HepG2 (cell line): Measurements from ENCODE around the gene SPATA13. TPM values are rescaled to one million over a fixed set of nuclear protein-coding genes. Genes with fewer than 3 reads are reported as not detected.

Experiments used
- AHR ChIP-seq: IDR thresholded peaks from 2 replicates; pipeline ENCODE4 v1.6.1; 2018; ENCODE audit warnings: missing genetic modification reagents, missing compliant biosample characterization
- FOXA3 ChIP-seq: IDR thresholded peaks from 2 replicates; pipeline ENCODE4 v1.6.1; 2016; ENCODE audit warnings: missing genetic modification reagents, missing compliant biosample characterization
- GPBP1L1 ChIP-seq: sonication (generic); formaldehyde crosslinking; IDR thresholded peaks from 2 replicates; pipeline ENCODE4 v1.5.0; 2020; ENCODE audit warnings: mild to moderate bottlenecking, missing genetic modification reagents
- GZF1 ChIP-seq: sonication (generic); formaldehyde crosslinking; IDR thresholded peaks from 2 replicates; pipeline ENCODE4 v1.5.1; 2020; ENCODE audit warnings: mild to moderate bottlenecking, missing genetic modification reagents
- KLF6 ChIP-seq: IDR thresholded peaks from 2 replicates; pipeline ENCODE4 v1.8.0; 2016; ENCODE audit warnings: missing biosample characterization, missing genetic modification reagents
- MAFK ChIP-seq, 2 experiments: IDR thresholded peaks in 1 of 2; conservative IDR thresholded peaks in 1 of 2; 2 replicates each; pipeline ENCODE4 v1.6.1; 2011; ENCODE audit warnings: improper control_type of control experiment in 2 of 2, low read length in 2 of 2
- MTF2 ChIP-seq: sonication (generic); formaldehyde crosslinking; IDR thresholded peaks from 2 replicates; pipeline ENCODE4 v1.5.0; 2020; ENCODE audit warnings: missing genetic modification reagents, borderline replicate concordance
- MYPOP ChIP-seq: sonication (generic); formaldehyde crosslinking; IDR thresholded peaks from 2 replicates; pipeline ENCODE4 v1.8.1; 2023; ENCODE audit warnings: mild to moderate bottlenecking, moderate library complexity, missing genetic modification reagents
- NAIF1 ChIP-seq: sonication (generic); formaldehyde crosslinking; IDR thresholded peaks from 2 replicates; pipeline ENCODE4 v1.5.0; 2020; ENCODE audit warnings: mild to moderate bottlenecking, missing genetic modification reagents, borderline replicate concordance
- NFIC ChIP-seq: IDR thresholded peaks from 2 replicates; pipeline ENCODE4 v1.6.1; 2012; ENCODE audit warnings: mild to moderate bottlenecking, low read length, inconsistent platforms
- RCOR2 ChIP-seq: IDR thresholded peaks from 2 replicates; pipeline ENCODE4 v1.6.1; 2016; ENCODE audit warnings: missing biosample characterization, missing genetic modification reagents
- RXRA ChIP-seq: sonication (generic); formaldehyde crosslinking; IDR thresholded peaks from 2 replicates; pipeline ENCODE4 v1.5.1; 2020; ENCODE audit warnings: missing genetic modification reagents
- SALL2 ChIP-seq: sonication (generic); formaldehyde crosslinking; IDR thresholded peaks from 2 replicates; pipeline ENCODE4 v1.8.1; 2023; ENCODE audit warnings: mild to moderate bottlenecking, missing genetic modification reagents, inconsistent platforms
- SP2 ChIP-seq: sonication (generic); formaldehyde crosslinking; IDR thresholded peaks from 2 replicates; pipeline ENCODE4 v1.5.1; 2020; ENCODE audit warnings: mild to moderate bottlenecking, missing genetic modification reagents
- ZBTB34 ChIP-seq: sonication (generic); formaldehyde crosslinking; IDR thresholded peaks from 2 replicates; pipeline ENCODE4 v1.8.0; 2022; ENCODE audit warnings: mild to moderate bottlenecking, missing genetic modification reagents
- ZBTB42 ChIP-seq: sonication (generic); formaldehyde crosslinking; IDR thresholded peaks from 2 replicates; pipeline ENCODE4 v1.5.0; 2020; ENCODE audit warnings: mild to moderate bottlenecking, missing genetic modification reagents
- ZBTB7B ChIP-seq: sonication (generic); formaldehyde crosslinking; IDR thresholded peaks from 2 replicates; pipeline ENCODE4 v1.4.0; 2020; ENCODE audit warnings: missing genetic modification reagents
- ZFY ChIP-seq: sonication (generic); formaldehyde crosslinking; IDR thresholded peaks from 2 replicates; pipeline ENCODE4 v1.4.0; 2020; ENCODE audit warnings: missing genetic modification reagents
- ZNF432 ChIP-seq: sonication (generic); formaldehyde crosslinking; IDR thresholded peaks from 2 replicates; pipeline ENCODE4 v1.5.0; 2020; ENCODE audit warnings: missing genetic modification reagents, mild to moderate bottlenecking, borderline replicate concordance
- ZNF460 ChIP-seq: sonication (generic); formaldehyde crosslinking; IDR thresholded peaks from 2 replicates; pipeline ENCODE4 v1.5.1; 2020; ENCODE audit warnings: missing genetic modification reagents, mild to moderate bottlenecking, borderline replicate concordance
- ZNF496 ChIP-seq: sonication (generic); formaldehyde crosslinking; IDR thresholded peaks from 2 replicates; pipeline ENCODE4 v1.8.1; 2023; ENCODE audit warnings: mild to moderate bottlenecking, moderate library complexity, missing genetic modification reagents; ENCODE audit not compliant: insufficient replicate concordance
- ZNF652 ChIP-seq: IDR thresholded peaks from 2 replicates; pipeline ENCODE4 v1.6.1; 2016; ENCODE audit warnings: low read depth, borderline replicate concordance
- polyA plus RNA-seq, 8 experiments: library from polyadenylated mRNA; depleted of rRNA in 3 of 8; stranded (reverse) in 7 of 8; unstranded in 1 of 8; fragments of >200 nt; fragmentation: Illumina TruSeq in 4 of 8; extraction: Trizol in 4 of 8; gene quantifications; 2 replicates each; pipeline versions ENCODE4 v1.2.1 to v1.2.3, GENCODE V29; 2011 to 2016; ENCODE audit warnings: low read depth in 4 of 8, missing spikeins in 1 of 8, mixed read lengths in 1 of 8; ENCODE audit not compliant: insufficient read depth in 1 of 8
- total RNA-seq, 5 experiments: library from RNA; depleted of rRNA; stranded (reverse); fragments of >200 nt; fragmentation: Illumina TruSeq; extraction: Trizol; gene quantifications; 2 replicates each; pipeline ENCODE4 v1.2.3, GENCODE V29; 2016; ENCODE audit warnings: low read depth in 1 of 5
- TF ChIP-seq, protein P1 (sequence below): sonication (generic); formaldehyde crosslinking; IDR thresholded peaks from 2 replicates; pipeline ENCODE4 v1.5.1; 2020; ENCODE audit warnings: missing genetic modification reagents, mild to moderate bottlenecking, borderline replicate concordance
- TF ChIP-seq, protein P2 (sequence below): sonication (generic); formaldehyde crosslinking; IDR thresholded peaks from 2 replicates; pipeline ENCODE4 v1.4.0; 2020; ENCODE audit warnings: missing genetic modification reagents

The SPATA13 gene
- total and polyA plus RNA-seq, 2 of the 13 experiments (the other 11 are each of a cell fraction or from before 2014, with no cell fraction given): 11.3 to 14.2 TPM

- no peak for TF ChIP-seq ZBTB34 (CRISPR knock-in tag)
- TF ChIP-seq GZF1: no peak
- no peak for TF ChIP-seq MAFK (conservative IDR thresholded peaks at IDR 0.05 in 1 of 2, IDR thresholded peaks at IDR 0.05 in 1 of 2; ENCODE audit: low read length in 2 of 2)
- no peak; the same call in 1 of the 2 replicates for TF ChIP-seq ZNF460 (CRISPR knock-in tag)
- peak; percentile 43; the same call in 1 of the 2 replicates for TF ChIP-seq ZFY (CRISPR knock-in tag)
- TF ChIP-seq, protein P1, sequence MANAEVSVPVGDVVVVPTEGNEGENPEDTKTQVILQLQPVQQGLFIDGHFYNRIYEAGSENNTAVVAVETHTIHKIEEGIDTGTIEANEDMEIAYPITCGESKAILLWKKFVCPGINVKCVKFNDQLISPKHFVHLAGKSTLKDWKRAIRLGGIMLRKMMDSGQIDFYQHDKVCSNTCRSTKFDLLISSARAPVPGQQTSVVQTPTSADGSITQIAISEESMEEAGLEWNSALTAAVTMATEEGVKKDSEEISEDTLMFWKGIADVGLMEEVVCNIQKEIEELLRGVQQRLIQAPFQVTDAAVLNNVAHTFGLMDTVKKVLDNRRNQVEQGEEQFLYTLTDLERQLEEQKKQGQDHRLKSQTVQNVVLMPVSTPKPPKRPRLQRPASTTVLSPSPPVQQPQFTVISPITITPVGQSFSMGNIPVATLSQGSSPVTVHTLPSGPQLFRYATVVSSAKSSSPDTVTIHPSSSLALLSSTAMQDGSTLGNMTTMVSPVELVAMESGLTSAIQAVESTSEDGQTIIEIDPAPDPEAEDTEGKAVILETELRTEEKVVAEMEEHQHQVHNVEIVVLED (CRISPR knock-in tag): no peak
- peak; percentile 54 for TF ChIP-seq RXRA (CRISPR knock-in tag)
- TF ChIP-seq ZBTB7B (CRISPR knock-in tag): peak; percentile 58; the same call in 1 of the 2 replicates
- TF ChIP-seq SP2: no peak
- no peak for TF ChIP-seq MYPOP (CRISPR knock-in tag)
- no peak for TF ChIP-seq ZNF652
- TF ChIP-seq, protein P2, sequence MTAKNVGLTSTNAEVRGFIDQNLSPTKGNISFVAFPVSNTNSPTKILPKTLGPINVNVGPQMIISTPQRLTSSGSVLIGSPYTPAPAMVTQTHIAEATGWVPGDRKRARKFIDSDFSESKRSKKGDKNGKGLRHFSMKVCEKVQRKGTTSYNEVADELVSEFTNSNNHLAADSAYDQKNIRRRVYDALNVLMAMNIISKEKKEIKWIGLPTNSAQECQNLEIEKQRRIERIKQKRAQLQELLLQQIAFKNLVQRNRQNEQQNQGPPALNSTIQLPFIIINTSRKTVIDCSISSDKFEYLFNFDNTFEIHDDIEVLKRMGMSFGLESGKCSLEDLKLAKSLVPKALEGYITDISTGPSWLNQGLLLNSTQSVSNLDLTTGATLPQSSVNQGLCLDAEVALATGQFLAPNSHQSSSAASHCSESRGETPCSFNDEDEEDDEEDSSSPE (CRISPR knock-in tag): no peak
- TF ChIP-seq NFIC: no peak
- TF ChIP-seq FOXA3 (CRISPR knock-in tag): peak; percentile 34
- no peak for TF ChIP-seq ZNF432
- no peak for TF ChIP-seq ZNF496 (CRISPR knock-in tag)
- 0 out of 2 replicates have a peak, but pooled peaks have one; percentile 28 for TF ChIP-seq SALL2 (CRISPR knock-in tag)
- no peak for TF ChIP-seq AHR (CRISPR knock-in tag)
- TF ChIP-seq GPBP1L1 (CRISPR knock-in tag): no peak
- peak; percentile 55; the same call in 1 of the 2 replicates for TF ChIP-seq NAIF1 (CRISPR knock-in tag)
- TF ChIP-seq RCOR2 (CRISPR knock-in tag): no peak
- TF ChIP-seq KLF6: no peak
- TF ChIP-seq MTF2 (CRISPR knock-in tag): no peak
- no peak for TF ChIP-seq ZBTB42 (CRISPR knock-in tag)
These were observed 111.3 kb downstream of the SPATA13 start (continued) for GRCh38 chr13:24271601-24272451.
